ENCODE data around the gene SNX11. TPM values are rescaled to one million over a fixed set of nuclear protein-coding genes. Genes with fewer than 3 reads are reported as not detected.

Gene SNX11
- total and polyA plus RNA-seq, 2 donors (not counting 3 experiments of a cell fraction or from before 2014, with no cell fraction given): 23.4 to 26.2 TPM

GRCh38 chr17:48102798-48103715, 4.5 kb upstream of the SNX11 start:
- no peak overlapping the region for H3K4me2 ChIP-seq (ENCODE audit: insufficient read depth, low read length)
- FAIRE-seq: no peak
- ChIA-PET POLR2A (no interaction called here), CTCF (interaction anchor here (0.7 to 3.1 kb wide), 2 partner anchors 23 to 947 kb away, joined by 4 to 10 read pairs; no protein-coding TSS in a partner anchor)
- H4K20me1 ChIP-seq (replicated peaks; ENCODE audit: control insufficient read depth, extremely low read depth, insufficient read depth, low read length): peaks cover 2% of the 10 kb centered on the region
- no peaks in the 10 kb centered on the region for H3K9me1 ChIP-seq (replicated peaks; ENCODE audit: control insufficient read depth, extremely low read depth, insufficient read depth, low read length)
- H2AFZ ChIP-seq (ENCODE audit: low read depth, low read length): no peak overlapping the region
- H3K79me2 ChIP-seq (ENCODE audit: control insufficient read depth, insufficient read depth, low read length): peaks cover 33% of the 10 kb centered on the region
- no peak overlapping the region for H3K27ac ChIP-seq (ENCODE audit: insufficient read depth, low read depth, low read length)
- intact Hi-C loops (cut with micrococcal nuclease): loop anchor here (5.0 kb wide), 1 partner anchor 139 kb away; no protein-coding TSS in a partner anchor
- dilution Hi-C loops (cut with MboI; ENCODE audit: extremely low pct_ligation_motif_present, low sequenced_read_pairs): no loop called here
- H3K4me3 ChIP-seq (replicated peaks in 1 of 3; ENCODE audit: insufficient read depth in 1 of 3, low read depth in 1 of 3, low read length in 3 of 3): no peak overlapping the region
- H3K36me3 ChIP-seq (ENCODE audit: control insufficient read depth in 2 of 2, extremely low read depth in 1 of 2, insufficient read depth in 2 of 2, low read length in 2 of 2): no peaks in the 10 kb centered on the region
- H3K4me1 ChIP-seq (ENCODE audit: control insufficient read depth, extremely low read depth, insufficient read depth, low read length): peaks cover 11% of the 10 kb centered on the region
- no peaks in the 10 kb centered on the region for H3K27me3 ChIP-seq (ENCODE audit: control insufficient read depth in 2 of 2, insufficient read depth in 2 of 2, low read length in 2 of 2)
- TF ChIP-seq MYC (IDR thresholded peaks at IDR 0.05; ENCODE audit: low read depth, low read length) (no peak), EZH2 (IDR thresholded peaks at IDR 0.05; ENCODE audit: borderline replicate concordance, low read depth, low read length, severe bottlenecking) (no peak), MAX (IDR thresholded peaks at IDR 0.05; ENCODE audit: insufficient read depth, insufficient read length) (no peak), JUN (IDR thresholded peaks at IDR 0.05; ENCODE audit: borderline replicate concordance, insufficient read depth, insufficient read length, low read depth) (no peak), POLR2A (IDR thresholded peaks at IDR 0.05; ENCODE audit: low read depth, low read length) (no peak), FOS (IDR thresholded peaks at IDR 0.05; ENCODE audit: borderline replicate concordance, insufficient read depth, low read length) (no peak), POLR2AphosphoS5 (IDR thresholded peaks at IDR 0.05; ENCODE audit: insufficient read depth, low read depth, low read length) (no peak), GATA2 (IDR thresholded peaks at IDR 0.05; ENCODE audit: insufficient read depth, insufficient read length, low read depth, low read length) (no peak), CTCF (IDR thresholded peaks at IDR 0.05; ENCODE audit: extremely low read depth in 1 of 2, insufficient read depth in 1 of 2, low read depth in 1 of 2, low read length in 2 of 2) (no peak)
- no peak overlapping the region for H3K9ac ChIP-seq (replicated peaks; ENCODE audit: extremely low read depth, insufficient read depth, low read length)
- no peaks in the 10 kb centered on the region for H3K9me3 ChIP-seq (replicated peaks; ENCODE audit: control insufficient read depth, insufficient read depth, low read length)
- no TSS peak for BruUV-seq (replicated peaks)
- no peak for DNase-seq (ENCODE audit: low read depth, low spot score)

Measured in endothelial cell of umbilical vein (primary cell).